Germinal center (tissue), 1 donor: Measurements from ENCODE around the gene SUGCT.

ENCODE experiments used
- DNase-seq: peaks from one replicate; pipeline ENCODE4 v3.0.0; 2012; ENCODE audit warnings: mixed read lengths, low spot score

The SUGCT gene

DNA sequence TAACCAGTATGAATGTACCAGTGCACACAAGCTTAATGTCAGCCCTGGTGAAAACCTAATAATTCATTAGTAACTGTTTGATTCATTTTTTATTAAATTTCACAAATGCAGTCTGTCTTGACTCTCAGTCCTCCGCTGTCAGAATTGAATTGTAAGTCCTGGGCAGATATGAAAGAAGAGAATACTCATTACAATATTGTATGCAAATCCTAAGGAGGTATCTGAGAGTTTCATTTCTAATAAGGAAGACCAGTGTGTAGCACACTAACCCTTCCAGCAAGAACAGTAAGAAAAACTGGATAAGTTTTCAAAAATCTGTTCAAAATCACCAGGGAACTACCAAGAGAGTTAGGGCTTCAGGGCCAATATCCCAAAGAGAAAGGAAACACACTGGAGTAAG, 652.1 kb downstream of the SUGCT start:
- DNase-seq, result no peak

DNA sequence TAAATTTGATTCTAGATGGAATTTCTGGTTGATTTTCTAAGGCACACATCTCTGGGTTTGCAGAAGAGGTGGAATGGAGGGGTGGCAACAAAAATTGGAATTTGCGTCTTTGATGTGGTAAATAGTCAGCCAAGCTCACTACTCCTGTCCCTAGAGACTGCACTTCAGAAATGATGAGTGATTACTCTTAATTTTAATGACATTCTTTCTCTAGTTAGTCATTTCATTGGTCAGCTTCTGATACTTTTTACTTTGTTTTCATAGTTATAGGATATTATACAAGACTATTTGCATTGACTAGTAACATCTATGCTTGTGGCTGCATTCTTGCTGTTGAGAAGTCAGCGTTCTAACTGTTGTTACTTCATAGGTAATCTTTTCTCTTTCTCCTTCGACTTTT, 658.3 kb downstream of the SUGCT start:
- no peak for DNase-seq

DNA sequence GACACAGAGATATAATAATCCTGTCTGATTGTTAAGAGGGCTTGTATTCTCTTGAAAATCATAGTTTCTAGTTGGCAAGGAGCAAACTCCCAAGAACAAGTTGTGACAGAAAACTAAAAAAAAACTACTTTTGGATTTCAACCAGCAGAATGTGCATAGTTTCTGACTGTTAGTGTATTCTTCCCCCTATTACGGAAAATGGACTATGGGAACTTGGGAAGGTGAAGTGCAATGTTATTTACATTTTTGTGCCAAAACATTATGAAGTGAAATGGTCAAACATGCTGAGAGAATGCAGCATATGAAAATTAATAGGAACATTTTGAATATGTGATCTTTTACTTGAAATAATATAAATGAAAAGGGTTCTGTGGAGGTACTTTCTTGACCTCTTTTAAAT, 660.8 kb downstream of the SUGCT start:
- DNase-seq, result no peak

DNA sequence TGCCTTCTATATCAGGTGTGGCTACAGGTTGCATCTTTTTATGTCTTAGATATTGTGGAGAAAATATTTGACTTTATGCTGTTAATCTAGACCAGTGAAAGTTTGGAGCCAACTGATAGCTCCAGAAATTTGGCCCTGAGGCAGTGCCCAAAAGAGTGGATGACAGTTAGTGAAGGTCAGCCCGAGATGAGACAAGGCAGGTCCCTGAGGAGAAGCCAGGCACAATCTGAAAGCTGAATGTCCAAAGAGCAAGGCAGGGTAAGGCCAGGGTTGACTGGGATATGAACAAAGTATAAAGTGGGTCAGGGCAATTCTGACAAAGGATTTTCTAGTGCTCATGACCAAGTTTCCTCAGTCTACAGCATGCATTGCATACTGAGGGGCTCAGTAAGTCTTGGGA, 661.9 kb downstream of the SUGCT start:
- DNase-seq, result no peak

DNA sequence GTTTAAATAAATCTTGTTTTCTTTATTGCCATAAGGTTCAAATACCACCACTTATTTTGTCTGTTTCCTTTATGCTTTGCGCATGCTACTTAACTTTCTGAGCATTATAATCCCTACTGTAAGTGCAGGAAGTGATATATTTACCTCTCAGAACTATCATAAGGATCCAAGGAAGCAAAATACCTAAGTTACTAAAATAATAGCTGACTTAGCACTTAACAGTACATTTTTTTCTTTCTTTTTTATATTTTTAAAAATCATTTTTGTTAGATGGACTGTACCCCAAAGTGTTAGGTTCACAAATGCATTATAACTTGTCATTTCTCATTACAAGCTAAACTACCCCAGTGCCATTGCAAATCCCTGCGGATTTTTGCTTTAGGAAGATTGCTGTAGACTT, 663.8 kb downstream of the SUGCT start:
- no peak for DNase-seq

DNA sequence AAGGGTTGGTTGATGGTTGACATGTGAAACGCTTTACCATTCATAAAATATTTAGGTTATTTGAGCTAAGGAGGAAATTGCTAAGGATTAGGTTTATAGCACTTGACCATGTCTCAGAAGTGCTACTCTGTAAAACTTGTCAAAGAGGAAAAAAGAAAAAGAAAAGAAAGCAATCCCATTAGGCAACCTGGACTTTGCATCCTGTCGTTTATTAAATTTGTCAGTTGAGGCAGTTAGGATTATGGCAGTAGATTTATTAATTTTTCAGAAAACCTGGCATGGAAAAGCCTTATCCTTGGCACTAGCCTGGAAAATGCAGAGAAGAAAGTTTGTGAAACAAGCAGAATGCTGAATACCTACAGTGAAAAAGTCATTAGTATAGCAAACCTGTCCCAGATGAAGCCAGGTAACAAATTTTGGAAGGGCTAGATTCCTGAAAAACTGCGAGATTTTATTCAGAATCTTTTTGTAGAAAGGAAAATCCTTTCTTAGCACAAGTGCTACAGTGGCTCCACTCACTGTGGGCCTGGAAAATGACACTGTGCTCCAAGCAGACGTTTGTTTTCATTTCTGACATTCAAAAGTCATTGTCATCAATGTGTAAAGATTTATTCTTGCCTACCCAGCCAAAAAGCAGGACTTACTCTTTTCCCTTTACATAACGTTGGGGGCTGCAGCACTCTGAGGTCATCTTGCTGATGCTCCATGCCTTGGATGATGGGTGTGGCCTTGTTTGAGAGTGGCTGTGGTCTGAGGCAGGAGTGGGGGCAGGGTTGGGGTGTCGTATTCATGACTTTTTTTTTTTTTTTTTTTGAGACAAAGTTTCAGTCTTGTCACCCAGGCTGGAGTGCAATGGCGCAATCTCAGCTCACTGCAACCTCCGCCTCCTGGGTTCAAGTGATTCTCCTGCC, 664.9 kb downstream of the SUGCT start:
- no peak for DNase-seq

DNA sequence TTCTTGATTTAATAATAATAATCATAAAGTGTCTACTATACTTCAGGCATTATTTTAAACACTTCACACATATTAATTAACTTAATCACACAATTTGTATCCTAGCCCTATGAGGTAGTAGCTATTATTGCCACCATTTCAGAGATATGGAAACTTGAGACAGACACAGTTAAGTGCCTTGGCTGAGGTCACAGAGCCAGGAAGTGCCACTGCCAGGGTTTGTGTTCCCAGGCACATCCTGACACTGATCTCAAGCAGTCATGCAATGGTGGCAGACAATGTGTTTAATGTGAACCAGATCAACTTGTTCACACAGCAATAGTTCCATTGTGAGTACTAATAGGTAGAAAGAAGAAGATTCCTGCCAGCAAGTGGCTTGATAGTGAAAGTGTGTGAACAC, 666.0 kb downstream of the SUGCT start:
- no peak for DNase-seq

DNA sequence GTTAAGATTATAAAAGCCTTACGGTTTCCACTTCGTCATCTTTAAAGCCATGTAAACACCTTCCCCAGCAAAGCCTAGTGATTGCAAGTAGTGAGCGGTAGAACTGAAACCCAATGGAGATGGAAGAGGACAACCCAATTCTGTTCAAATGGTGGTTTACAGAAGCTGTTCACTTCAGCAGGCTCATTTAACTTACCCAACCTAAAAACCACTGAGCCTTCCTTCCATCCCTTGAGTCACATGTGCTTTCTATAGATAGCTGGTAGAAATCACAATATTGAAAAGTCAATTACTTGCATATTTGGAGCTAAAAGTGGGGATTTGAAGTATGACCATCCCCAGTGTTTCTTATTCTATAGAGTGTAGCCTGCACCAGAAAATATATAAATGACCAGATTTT, 667.7 kb downstream of the SUGCT start:
- DNase-seq, result no peak

DNA sequence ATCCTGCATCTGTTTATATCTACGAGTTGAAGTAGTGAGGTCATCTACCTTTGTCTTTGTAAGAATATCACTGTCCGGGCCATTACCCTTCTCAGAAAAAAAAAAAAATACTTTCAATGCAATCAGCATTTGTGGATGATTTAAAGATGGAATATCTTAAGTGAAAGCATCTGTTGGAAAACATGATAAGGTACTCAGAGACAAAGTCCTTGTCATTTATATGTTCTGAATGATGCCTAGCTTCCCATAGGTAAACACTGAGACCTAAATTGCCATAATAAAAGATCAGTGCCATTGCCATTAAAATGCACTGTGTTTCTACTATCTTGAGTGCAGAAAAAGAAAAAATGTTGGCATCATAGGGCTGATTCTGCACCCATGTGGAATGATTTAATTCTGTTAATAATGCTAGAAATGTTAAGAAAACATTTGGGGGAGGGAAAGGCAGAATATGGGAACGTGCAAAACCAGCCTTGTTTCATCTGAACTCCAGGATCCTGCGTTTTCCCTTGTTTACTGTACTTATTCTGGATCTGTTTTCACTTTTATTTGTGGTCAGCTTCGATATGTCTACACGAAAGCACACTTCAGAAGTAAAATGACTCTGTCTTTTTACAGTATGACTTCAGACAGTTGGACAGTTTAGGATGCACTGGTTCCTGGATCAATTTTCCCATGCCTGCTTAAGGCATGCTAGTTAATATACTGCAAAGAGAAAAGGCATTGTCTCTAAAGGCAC, 669.8 kb downstream of the SUGCT start:
- no peak for DNase-seq

DNA sequence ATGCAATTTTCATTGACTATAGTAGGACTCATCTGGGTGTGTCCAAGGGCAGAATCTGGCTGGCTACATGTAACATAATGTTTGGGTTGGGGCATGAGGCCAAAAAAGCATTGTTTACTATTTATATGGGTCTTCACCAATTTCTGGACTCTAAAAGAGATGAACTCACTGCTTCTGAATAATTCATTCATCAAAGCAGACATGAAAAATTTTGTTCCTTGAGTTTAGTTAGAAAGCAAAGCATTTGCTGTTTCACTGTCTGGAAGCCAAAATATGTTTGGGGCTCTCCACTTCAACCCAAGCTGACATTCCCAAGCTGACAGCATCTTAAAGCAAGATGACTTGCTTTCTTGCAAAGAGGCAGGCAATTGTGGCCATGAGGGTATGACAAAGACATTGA, 670.6 kb downstream of the SUGCT start:
- DNase-seq, result no peak

DNA sequence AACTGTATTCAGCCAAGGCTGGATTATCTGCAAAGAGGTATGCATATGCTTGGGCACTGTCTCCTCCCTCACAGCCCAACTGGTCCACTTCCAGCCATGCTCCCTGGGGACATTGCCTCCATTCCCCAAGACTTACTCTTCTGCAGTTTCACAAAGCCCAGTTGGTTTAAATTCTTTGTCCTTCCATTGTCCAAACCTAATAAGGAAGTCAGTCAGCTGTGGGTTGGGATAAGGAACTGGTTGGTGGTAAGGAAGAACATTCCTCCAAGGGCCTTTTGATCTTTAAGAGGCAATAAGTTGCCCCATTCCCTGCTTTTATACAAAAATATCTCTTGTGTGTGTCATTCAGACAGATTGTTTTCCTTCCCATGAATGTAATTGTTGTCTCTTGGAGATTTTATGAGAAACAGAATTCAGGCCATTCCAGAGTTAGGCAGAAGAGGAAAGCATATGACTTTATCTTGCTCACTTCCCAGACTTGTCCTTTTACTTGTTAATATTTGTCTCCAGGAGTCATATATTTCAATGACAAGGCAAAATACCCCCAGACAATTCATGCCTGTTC, 673.7 kb downstream of the SUGCT start:
- DNase-seq, result no peak

DNA sequence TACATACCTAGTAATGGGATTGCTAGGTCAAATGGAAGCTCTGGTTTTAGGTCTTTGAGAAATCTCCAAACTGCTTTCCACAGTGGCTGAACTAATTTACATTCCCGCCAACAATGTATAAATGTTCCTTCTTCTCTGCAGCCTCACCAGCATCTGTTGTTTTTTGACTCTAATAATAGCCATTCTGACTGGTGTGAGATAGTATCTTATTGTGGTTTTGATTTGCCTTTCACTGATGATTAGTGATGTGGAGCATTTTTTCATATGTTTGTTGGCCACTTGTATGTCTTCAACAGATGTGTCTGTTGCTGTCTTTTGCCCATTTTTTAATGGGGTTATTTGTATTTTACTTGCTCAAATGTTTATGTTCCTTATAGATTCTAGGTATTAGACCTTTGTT, 675.5 kb downstream of the SUGCT start:
- no peak for DNase-seq

DNA sequence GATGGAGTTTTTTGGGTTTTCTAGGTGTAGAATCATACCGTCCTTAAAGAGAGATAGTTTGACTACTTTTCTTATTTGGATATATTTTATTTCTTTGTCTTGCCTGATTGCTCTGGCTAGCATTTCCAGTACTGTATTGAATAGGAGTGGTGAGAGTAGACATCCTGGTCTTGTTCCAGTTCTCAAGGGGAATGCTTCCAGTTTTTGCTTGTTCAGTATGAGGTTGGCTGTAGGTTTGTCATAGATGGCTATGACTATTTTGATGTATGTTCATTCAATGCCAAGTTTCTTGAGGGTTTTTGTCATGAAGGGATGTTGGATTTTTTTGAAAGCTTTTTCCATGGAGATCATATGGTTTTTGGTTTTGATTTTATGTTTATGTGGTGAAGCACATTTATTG, 676.9 kb downstream of the SUGCT start:
- DNase-seq, result no peak

DNA sequence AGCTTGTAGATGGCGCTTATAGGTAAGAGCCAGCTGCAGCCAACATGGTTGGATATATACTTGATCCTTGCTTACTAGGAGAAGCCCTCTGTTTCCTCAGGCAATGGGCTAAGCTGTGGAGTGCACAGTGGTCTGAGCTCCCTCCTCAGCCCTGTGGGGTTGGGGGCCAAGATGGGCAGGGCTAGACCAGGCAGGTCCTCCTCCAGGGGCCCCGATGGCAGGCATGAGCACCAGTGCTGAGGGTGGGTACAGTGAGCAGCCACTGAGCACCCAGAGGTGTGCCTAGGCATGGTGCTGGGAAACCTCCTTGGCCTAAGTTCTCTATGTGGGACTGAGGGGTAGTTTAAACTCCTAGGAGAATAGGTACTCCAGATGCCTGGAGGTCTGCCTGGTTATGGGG, 680.2 kb downstream of the SUGCT start:
- DNase-seq, result no peak

DNA sequence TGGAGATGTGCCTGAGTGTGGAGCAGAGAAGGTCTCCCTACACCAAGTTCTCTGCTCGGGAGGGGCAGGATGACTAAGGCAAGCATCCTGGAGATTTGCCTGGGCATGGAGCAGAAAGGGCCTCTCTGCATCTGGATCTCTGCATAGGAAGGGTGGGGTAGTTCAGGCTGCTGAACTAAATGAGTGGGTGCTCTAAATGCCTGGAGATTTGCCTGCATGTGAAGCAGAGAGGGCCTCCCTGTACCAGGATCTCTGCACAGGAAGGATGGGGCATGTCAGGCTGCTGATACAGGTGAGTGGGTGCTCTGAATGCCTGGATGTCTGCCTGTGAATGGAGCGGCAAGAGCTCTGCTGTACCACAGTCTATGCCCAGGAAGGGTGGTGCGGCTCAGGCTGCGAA, 680.7 kb downstream of the SUGCT start:
- no peak for DNase-seq

DNA sequence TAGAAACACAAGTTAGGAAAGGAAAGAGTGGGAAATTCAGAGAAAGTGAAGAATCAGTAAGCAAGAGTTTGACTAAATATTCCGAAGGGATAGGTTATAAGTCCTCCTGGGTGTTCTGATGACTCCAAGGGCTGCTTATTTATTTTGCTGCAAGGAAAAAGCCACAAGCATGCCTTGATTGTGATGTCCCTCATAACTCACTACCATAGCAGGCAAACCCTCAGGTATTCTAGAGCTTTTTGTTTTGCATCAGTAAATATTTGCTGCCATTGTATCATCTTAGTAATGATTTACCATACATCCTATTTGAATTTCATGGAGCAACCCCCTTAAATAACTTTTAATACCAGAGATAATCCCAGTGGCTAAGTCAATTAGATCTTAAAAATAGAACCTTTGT, 688.1 kb downstream of the SUGCT start:
- DNase-seq, result no peak

DNA sequence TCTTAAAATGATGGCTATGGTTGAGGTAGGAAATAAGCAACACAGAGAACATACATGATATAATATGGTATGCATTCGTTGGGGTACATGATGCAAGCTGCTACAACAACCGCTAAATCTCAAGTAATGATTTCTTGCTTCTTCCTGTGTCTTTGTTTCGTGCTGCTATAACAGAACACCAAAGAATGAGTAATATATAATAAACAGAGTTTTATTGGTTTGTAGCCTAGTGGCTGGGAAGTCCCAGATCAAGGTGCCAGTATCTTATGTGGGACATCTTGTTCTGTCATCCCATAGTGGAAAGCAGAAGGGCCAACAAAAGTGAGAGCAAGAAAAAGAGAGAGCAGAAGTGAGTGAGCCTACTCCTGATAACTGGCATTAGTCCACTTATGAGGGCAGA, 689.7 kb downstream of the SUGCT start:
- DNase-seq, result no peak

DNA sequence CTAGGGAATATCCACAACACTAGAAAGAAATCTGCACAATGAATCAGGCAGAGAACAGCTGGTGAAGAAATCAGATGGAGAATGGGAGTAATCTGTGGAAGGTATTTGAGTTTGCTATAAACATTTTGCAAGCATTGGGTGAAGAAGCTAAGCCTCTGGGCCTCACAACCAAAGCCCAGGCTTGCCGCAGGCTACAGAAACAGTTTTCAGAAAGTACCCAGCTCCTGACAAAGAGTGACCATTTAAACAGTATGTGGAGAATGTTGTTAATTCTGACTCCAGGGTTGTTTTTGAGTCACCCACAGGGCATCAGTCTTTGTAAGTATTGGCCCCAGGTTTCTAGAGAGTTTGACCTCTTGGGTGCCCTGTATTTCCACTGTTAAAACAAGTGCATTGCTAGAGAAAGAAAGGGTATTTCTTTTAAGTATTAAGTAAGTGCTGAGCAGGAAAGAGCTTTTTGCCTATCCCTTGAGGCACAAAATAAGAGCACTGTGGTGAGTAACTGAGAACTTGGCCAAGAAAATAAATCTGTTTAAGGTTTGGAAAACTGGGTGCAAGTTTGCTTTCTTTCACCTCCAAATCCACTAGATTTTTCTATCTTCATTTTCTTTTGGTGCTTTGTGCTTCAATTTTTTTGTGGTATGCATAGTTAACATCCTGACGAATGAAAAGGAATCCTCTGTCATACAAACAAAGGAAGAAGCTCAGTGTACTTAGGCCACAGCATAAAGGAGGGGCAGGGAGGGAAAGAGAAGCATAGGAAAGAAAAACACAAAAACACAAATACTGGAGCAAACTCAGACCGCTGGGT, 691.8 kb downstream of the SUGCT start:
- no peak for DNase-seq

DNA sequence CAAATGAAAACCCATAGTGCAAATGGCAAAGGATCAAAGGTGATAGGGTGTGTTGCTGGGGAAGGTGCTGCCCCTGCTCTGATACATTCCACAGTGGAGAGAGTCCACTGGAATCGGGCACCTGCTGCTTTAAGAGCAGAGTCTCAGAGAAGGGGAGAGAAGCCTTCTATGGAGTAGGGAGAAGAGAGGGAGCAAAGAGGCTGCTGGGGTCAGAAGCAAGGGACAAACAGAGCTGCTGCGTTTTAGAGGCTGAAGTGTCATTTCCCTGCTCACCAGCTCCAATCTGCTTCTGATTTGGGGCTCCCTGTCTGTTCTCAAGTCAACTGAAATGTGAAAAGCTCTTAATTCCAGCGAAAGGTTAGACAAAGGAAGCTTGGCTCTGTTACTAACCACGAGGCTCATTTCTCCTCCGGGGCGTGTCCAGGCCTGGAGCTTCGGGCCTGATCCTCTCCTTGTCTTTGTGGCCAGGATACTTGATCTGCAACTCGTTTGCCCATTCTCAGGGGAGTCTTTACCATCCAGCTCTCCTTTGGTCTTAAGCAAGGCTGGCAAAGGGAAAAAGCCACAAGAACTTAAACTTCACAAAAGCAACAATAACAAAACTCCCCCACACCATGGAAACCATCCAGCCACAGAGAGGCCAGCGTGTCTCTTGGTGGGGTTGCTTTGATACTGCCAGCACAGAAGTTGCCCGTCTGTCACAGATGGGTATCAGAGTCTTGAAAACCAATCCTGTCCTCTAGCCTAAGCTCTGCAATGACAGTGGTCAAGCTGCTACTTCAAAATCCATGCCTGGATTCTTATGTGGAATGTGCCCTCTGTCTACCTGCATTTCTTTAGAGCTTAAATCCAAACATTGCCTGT, 692.6 kb downstream of the SUGCT start:
- no peak for DNase-seq

DNA sequence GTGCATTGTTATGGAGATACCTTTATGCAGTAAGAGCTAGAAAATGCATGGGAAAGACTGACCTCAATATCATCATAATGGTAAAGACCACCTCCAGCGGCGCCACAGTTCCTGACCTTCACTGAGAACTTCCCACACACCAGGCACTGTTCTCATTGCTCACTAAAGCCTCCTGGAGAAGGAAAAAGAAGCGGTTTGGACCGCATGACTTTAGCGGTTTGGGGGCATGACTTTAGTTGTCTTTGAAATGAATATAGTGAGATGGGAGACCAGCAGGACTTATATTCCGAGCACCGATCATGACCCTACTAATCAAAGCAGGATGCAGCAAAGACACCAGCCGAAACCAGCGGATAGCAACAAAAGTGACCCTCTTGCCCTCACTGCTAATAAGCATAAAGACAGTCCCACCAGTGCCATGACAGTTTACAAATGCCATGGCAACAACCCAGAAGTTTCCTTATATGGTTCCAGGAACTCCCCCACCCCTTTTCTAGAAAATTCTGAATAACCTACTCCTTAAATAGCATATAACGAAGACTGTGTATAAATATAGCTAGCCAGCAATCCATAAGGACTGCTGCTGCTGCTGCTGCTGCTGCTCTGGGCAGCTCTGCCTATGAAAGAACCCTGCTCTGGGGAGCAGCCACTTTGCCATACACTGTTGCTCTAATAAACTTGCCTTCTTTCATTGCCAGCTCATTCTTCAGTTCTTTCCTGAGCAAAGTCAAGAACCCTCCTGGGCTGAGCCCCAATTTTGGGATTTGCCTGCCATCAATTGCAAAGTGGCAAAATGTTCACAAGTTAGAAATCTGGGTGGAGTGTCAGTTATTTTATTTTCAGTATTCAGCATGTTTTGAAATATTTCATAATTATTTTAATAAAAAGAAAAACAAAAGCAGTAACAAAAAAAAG, 694.1 kb downstream of the SUGCT start:
- DNase-seq, result no peak
